ENCODE measurements around the gene ZSCAN9. TPM values are rescaled to one million over a fixed set of nuclear protein-coding genes. Genes with fewer than 3 reads are reported as not detected.
A peak's percentile ranks its signal among the peaks of the same experiment; 100 is the strongest.

The ZSCAN9 gene
- total RNA-seq: 10 to 100 TPM; 15.4 to 18.5 TPM
- 10 to 100 TPM in 1 of 2 donors, 1 to 10 TPM in 1; 4.4 to 14.0 TPM for polyA plus RNA-seq
- long read RNA-seq, donor 1, transcript ZSCAN9-201 (4 exons, 1,621 nt): major isoform, 18 of 42 reads
- long read RNA-seq, donor 1, partial matches to known transcripts: 2 of 42 reads
- long read RNA-seq, donor 1, other reads (novel, unspliced or antisense): 15 of 42 reads
- long read RNA-seq, donor 2, partial matches to known transcripts: 0 of 5 reads
- long read RNA-seq, donor 2, other reads (novel, unspliced or antisense): 4 of 5 reads

GRCh38 chr6:28225056-28225834, at the start of gene ZSCAN9:
TSS of gene ZSCAN9 (plus strand) at chr6:28225275. CDS start at chr6:28227085, 1,810 bp downstream.
- intact Hi-C loops (cut with DNase I): loop anchor here (2.0 to 10.0 kb wide), 4 partner anchors 42 to 140 kb away; partner anchors contain the start of genes ZNF165 (in 1 of the 2) and ZSCAN26 (in 1 of the 2)
- ATAC-seq (ENCODE audit: low FRiP score) (peak; percentile 96), DNase-seq (peak; percentile 90 to 95)
- Histone ChIP-seq H3K9me3 (ENCODE audit: control insufficient read depth, low read length) (no peaks in the 10 kb centered on the region), H3K4me3 (ENCODE audit: low read length in 2 of 2) (peak within 1 kb of the TSS; percentile 12 to 89), H3K4me1 (ENCODE audit: control insufficient read depth in 1 of 2, insufficient read depth in 2 of 2, low read length in 2 of 2) (peaks cover 2 to 3% of the 10 kb centered on the region in 2 donors), H3K27me3 (ENCODE audit: control insufficient read depth in 1 of 2, insufficient read depth in 2 of 2, low read length in 1 of 2) (no peaks in the 10 kb centered on the region), H3K27ac (ENCODE audit: low read depth in 1 of 2, low read length in 2 of 2) (peak within 1 kb of the TSS in 1 of 2 donors; percentile 3), H3K36me3 (ENCODE audit: control insufficient read depth in 1 of 2, insufficient read depth in 2 of 2, low read length in 1 of 2) (peaks cover 0 to 5% of the 10 kb centered on the region in 2 donors)
- 0 to 1% methylated on average over 45 of the region's 45 CpGs for WGBS, 2 donors

GRCh38 chr6:28176373-28176772, 48.7 kb upstream of the ZSCAN9 start:
- Histone ChIP-seq H3K27ac (ENCODE audit: low read depth in 1 of 2, low read length in 2 of 2) (no peak overlapping the region), H3K9me3 (ENCODE audit: control insufficient read depth, low read length) (no peaks in the 10 kb centered on the region), H3K4me1 (ENCODE audit: control insufficient read depth in 1 of 2, insufficient read depth in 2 of 2, low read length in 2 of 2) (no peaks in the 10 kb centered on the region), H3K36me3 (ENCODE audit: control insufficient read depth in 1 of 2, insufficient read depth in 2 of 2, low read length in 1 of 2) (no peaks in the 10 kb centered on the region), H3K4me3 (ENCODE audit: low read length in 2 of 2) (no peak overlapping the region), H3K27me3 (ENCODE audit: control insufficient read depth in 1 of 2, insufficient read depth in 2 of 2, low read length in 1 of 2) (no peaks in the 10 kb centered on the region)
- intact Hi-C loops (cut with DNase I): no loop called here
- WGBS, 2 donors: 89 to 94% methylated on average over 1 of the region's 1 CpG
- ATAC-seq (ENCODE audit: low FRiP score) (no peak), DNase-seq (no peak)

DNA sequence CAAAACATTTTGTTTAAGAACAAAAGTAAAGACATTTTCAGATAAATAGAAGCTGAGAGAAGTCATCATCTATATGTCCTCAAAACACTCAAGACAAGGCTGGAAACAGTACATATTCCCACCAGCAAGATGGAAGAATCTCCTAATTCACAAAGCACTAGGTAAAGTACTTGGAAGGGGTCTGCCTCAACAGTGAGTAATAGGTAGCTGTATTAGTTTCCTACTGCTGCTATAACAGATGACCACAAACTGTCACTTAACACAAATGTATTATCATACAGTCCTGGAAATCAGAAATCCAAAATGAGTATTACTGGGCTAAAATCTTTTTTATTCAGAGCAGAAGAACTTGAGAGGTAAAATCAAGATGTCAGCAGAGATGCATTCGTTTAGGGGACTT, 42.8 kb upstream of the ZSCAN9 start:
- H3K4me3 ChIP-seq (ENCODE audit: low read length in 2 of 2): no peak overlapping the region
- H3K4me1 ChIP-seq (ENCODE audit: control insufficient read depth in 1 of 2, insufficient read depth in 2 of 2, low read length in 2 of 2): no peaks in the 10 kb centered on the region
- intact Hi-C loops (cut with DNase I): no loop called here
- no peaks in the 10 kb centered on the region for H3K27me3 ChIP-seq (ENCODE audit: control insufficient read depth in 1 of 2, insufficient read depth in 2 of 2, low read length in 1 of 2)
- H3K36me3 ChIP-seq (ENCODE audit: control insufficient read depth in 1 of 2, insufficient read depth in 2 of 2, low read length in 1 of 2): no peaks in the 10 kb centered on the region
- peaks cover 1% of the 10 kb centered on the region for H3K9me3 ChIP-seq (ENCODE audit: control insufficient read depth, low read length)
- DNase-seq (no peak), ATAC-seq (ENCODE audit: low FRiP score) (no peak)
- WGBS, 2 donors: 48 to 50% methylated on average over 1 of the region's 1 CpG
- no peak overlapping the region for H3K27ac ChIP-seq (ENCODE audit: low read depth in 1 of 2, low read length in 2 of 2)

GRCh38 chr6:28188111-28188979, 36.7 kb upstream of the ZSCAN9 start:
- Histone ChIP-seq H3K4me3 (ENCODE audit: low read length in 2 of 2) (no peak overlapping the region), H3K9me3 (ENCODE audit: control insufficient read depth, low read length) (peaks cover 19% of the 10 kb centered on the region), H3K36me3 (ENCODE audit: control insufficient read depth in 1 of 2, insufficient read depth in 2 of 2, low read length in 1 of 2) (no peaks in the 10 kb centered on the region), H3K4me1 (ENCODE audit: control insufficient read depth in 1 of 2, insufficient read depth in 2 of 2, low read length in 2 of 2) (no peaks in the 10 kb centered on the region), H3K27ac (ENCODE audit: low read depth in 1 of 2, low read length in 2 of 2) (no peak overlapping the region), H3K27me3 (ENCODE audit: control insufficient read depth in 1 of 2, insufficient read depth in 2 of 2, low read length in 1 of 2) (peaks cover 0 to 6% of the 10 kb centered on the region in 2 donors)
- intact Hi-C loops (cut with DNase I): no loop called here
- no peak for ATAC-seq (ENCODE audit: low FRiP score)
- WGBS, 2 donors: 71 to 78% methylated on average over 6 of the region's 6 CpGs
- no peak for DNase-seq

- Histone ChIP-seq H3K27ac (ENCODE audit: low read depth in 1 of 2, low read length in 2 of 2) (no peak overlapping the region), H3K36me3 (ENCODE audit: control insufficient read depth in 1 of 2, insufficient read depth in 2 of 2, low read length in 1 of 2) (no peaks in the 10 kb centered on the region), H3K27me3 (ENCODE audit: control insufficient read depth in 1 of 2, insufficient read depth in 2 of 2, low read length in 1 of 2) (no peaks in the 10 kb centered on the region), H3K9me3 (ENCODE audit: control insufficient read depth, low read length) (peaks cover 8% of the 10 kb centered on the region), H3K4me1 (ENCODE audit: control insufficient read depth in 1 of 2, insufficient read depth in 2 of 2, low read length in 2 of 2) (no peaks in the 10 kb centered on the region), H3K4me3 (ENCODE audit: low read length in 2 of 2) (no peak overlapping the region)
- 56 to 57% methylated on average over 1 of the region's 1 CpG for WGBS, 2 donors
- ATAC-seq (ENCODE audit: low FRiP score) (no peak), DNase-seq (no peak)
- intact Hi-C loops (cut with DNase I): no loop called here
These were observed 25.1 kb upstream of the ZSCAN9 start for GRCh38 chr6:28200020-28200419.

DNA sequence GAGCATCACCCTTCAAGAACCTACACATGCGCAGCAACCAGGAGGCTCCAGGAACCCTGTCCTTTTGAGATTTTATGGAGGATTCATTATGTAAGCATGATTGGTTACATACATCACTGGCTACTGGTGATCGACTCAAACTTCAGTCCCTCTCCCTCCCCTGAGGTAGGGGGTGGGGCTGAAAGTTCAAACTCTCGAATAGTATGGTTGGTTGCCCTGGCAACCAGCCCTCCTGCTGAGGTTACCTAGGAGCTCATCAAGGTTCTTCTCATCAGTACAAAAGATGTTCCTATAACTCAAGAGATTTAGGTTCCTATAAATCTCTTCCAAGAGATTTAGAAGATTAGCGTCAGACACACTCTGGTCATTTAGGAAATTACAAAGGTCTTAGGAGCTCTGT, 21.9 kb upstream of the ZSCAN9 start:
- Histone ChIP-seq H3K4me3 (ENCODE audit: low read length in 2 of 2) (no peak overlapping the region), H3K4me1 (ENCODE audit: control insufficient read depth in 1 of 2, insufficient read depth in 2 of 2, low read length in 2 of 2) (no peaks in the 10 kb centered on the region), H3K36me3 (ENCODE audit: control insufficient read depth in 1 of 2, insufficient read depth in 2 of 2, low read length in 1 of 2) (no peaks in the 10 kb centered on the region), H3K27me3 (ENCODE audit: control insufficient read depth in 1 of 2, insufficient read depth in 2 of 2, low read length in 1 of 2) (no peaks in the 10 kb centered on the region), H3K9me3 (ENCODE audit: control insufficient read depth, low read length) (peaks cover 6% of the 10 kb centered on the region), H3K27ac (ENCODE audit: low read depth in 1 of 2, low read length in 2 of 2) (no peak overlapping the region)
- ATAC-seq (ENCODE audit: low FRiP score) (no peak), DNase-seq (no peak)
- intact Hi-C loops (cut with DNase I): no loop called here
- WGBS, 2 donors: 34 to 35% methylated on average over 4 of the region's 4 CpGs

GRCh38 chr6:28205879-28206278, 19.2 kb upstream of the ZSCAN9 start:
- ATAC-seq (ENCODE audit: low FRiP score): no peak
- intact Hi-C loops (cut with DNase I): no loop called here
- Histone ChIP-seq H3K4me1 (ENCODE audit: control insufficient read depth in 1 of 2, insufficient read depth in 2 of 2, low read length in 2 of 2) (no peaks in the 10 kb centered on the region), H3K4me3 (ENCODE audit: low read length in 2 of 2) (no peak overlapping the region), H3K36me3 (ENCODE audit: control insufficient read depth in 1 of 2, insufficient read depth in 2 of 2, low read length in 1 of 2) (no peaks in the 10 kb centered on the region), H3K27ac (ENCODE audit: low read depth in 1 of 2, low read length in 2 of 2) (no peak overlapping the region), H3K9me3 (ENCODE audit: control insufficient read depth, low read length) (peaks cover 4% of the 10 kb centered on the region), H3K27me3 (ENCODE audit: control insufficient read depth in 1 of 2, insufficient read depth in 2 of 2, low read length in 1 of 2) (no peaks in the 10 kb centered on the region)
- DNase-seq: no peak
- WGBS, 2 donors: 46 to 60% methylated on average over 1 of the region's 1 CpG

- intact Hi-C loops (cut with DNase I): no loop called here
- 41 to 46% methylated on average over 3 of the region's 3 CpGs for WGBS, 2 donors
- Histone ChIP-seq H3K4me1 (ENCODE audit: control insufficient read depth in 1 of 2, insufficient read depth in 2 of 2, low read length in 2 of 2) (no peaks in the 10 kb centered on the region), H3K27ac (ENCODE audit: low read depth in 1 of 2, low read length in 2 of 2) (no peak overlapping the region), H3K36me3 (ENCODE audit: control insufficient read depth in 1 of 2, insufficient read depth in 2 of 2, low read length in 1 of 2) (no peaks in the 10 kb centered on the region), H3K4me3 (ENCODE audit: low read length in 2 of 2) (no peak overlapping the region), H3K27me3 (ENCODE audit: control insufficient read depth in 1 of 2, insufficient read depth in 2 of 2, low read length in 1 of 2) (no peaks in the 10 kb centered on the region), H3K9me3 (ENCODE audit: control insufficient read depth, low read length) (peaks cover 4% of the 10 kb centered on the region)
- no peak for ATAC-seq (ENCODE audit: low FRiP score)
- DNase-seq: no peak
These were observed 18.5 kb upstream of the ZSCAN9 start for GRCh38 chr6:28206527-28206926.

Data from aorta (tissue), 5 donors.